A673 (cell line): ENCODE data around the gene BTLA. TPM values are rescaled to one million over a fixed set of nuclear protein-coding genes. Genes with fewer than 3 reads are reported as not detected.

Experiments
- BruUV-seq: library from RNA; stranded (reverse); fragments of 400-500 nt; replicated peaks from 2 replicates; lab custom pipeline; 2021; lab: Mats Ljungman, UMichigan
- CTCF ChIA-PET: fragments of 300-600 bp; sonication (Branson Sonifier 250); formaldehyde crosslinking; loops from one replicate; lab custom pipeline; 2022; ENCODE audit warnings: antibody characterized with exemption; lab: Charles Lee
- POLR2A ChIA-PET: fragments of 300-600 bp; sonication (Branson Sonifier 250); formaldehyde crosslinking; loops from one replicate; lab custom pipeline; 2022; ENCODE audit warnings: antibody characterized with exemption; ENCODE audit not compliant: low non-redundant PET; lab: Charles Lee
- DNase-seq: peaks from one replicate; pipeline ENCODE4 v3.0.0-alpha.2; 2015; ENCODE audit warnings: low spot score
- H3K27ac ChIP-seq: fragments of 200-600 bp; sonication (generic); 2 replicates; pipeline ENCODE4 v1.5.1; 2016; ENCODE audit warnings: mixed run types, low read depth, mild to moderate bottlenecking, mixed read lengths, antibody characterized with exemption, low read length; ENCODE audit not compliant: poor library complexity, severe bottlenecking
- H3K27me3 ChIP-seq: fragments of 200-600 bp; sonication (generic); replicated peaks from 2 replicates; pipeline ENCODE4 v1.6.1; 2017; ENCODE audit warnings: mixed run types, low read depth, mild to moderate bottlenecking, mixed read lengths, antibody characterized with exemption, low read length; ENCODE audit not compliant: insufficient read depth, poor library complexity
- H3K36me3 ChIP-seq: fragments of 200-600 bp; sonication (generic); 2 replicates; pipeline ENCODE4 v1.6.1; 2016; ENCODE audit warnings: mixed run types, mild to moderate bottlenecking, mixed read lengths, antibody characterized with exemption, low read length; ENCODE audit not compliant: insufficient read depth, poor library complexity, severe bottlenecking
- H3K4me1 ChIP-seq: fragments of 200-600 bp; sonication (generic); 2 replicates; pipeline ENCODE4 v1.6.1; 2017; ENCODE audit warnings: mixed run types, mild to moderate bottlenecking, mixed read lengths, antibody characterized with exemption, low read length; ENCODE audit not compliant: insufficient read depth, poor library complexity, severe bottlenecking
- H3K4me3 ChIP-seq: fragments of 200-600 bp; sonication (generic); 2 replicates; pipeline ENCODE4 v1.5.1; 2016; ENCODE audit warnings: low read depth, mixed run types, mild to moderate bottlenecking, mixed read lengths, low read length; ENCODE audit not compliant: poor library complexity, severe bottlenecking
- H3K9me3 ChIP-seq: fragments of 200-600 bp; sonication (generic); 2 replicates; pipeline ENCODE4 v1.6.1; 2016; ENCODE audit warnings: mixed run types, low read depth, mild to moderate bottlenecking, mixed read lengths, antibody characterized with exemption, low read length; ENCODE audit not compliant: poor library complexity, severe bottlenecking
- CTCF ChIP-seq: fragments of 300-800, 200-600 bp; sonication (generic); conservative IDR thresholded peaks from 2 replicates; pipeline ENCODE4 v1.5.1; 2017; ENCODE audit warnings: low read depth, mild to moderate bottlenecking, antibody characterized with exemption, low read length, moderate library complexity, mixed read lengths
- EZH2 ChIP-seq: fragments of 200-600 bp; sonication (generic); IDR thresholded peaks from 2 replicates; pipeline ENCODE4 v1.6.1; 2017; ENCODE audit warnings: borderline replicate concordance, low read depth, mild to moderate bottlenecking, mixed read lengths, antibody characterized with exemption, low read length; ENCODE audit not compliant: poor library complexity, severe bottlenecking
- intact Hi-C: fragments of 100-400 bp; cut with micrococcal nuclease; formaldehyde crosslinking; loops from one replicate; pipeline ENCODE4 v1.10.0; 2022; ENCODE audit not compliant: unreplicated experiment
- total RNA-seq: library from RNA; stranded (reverse); gene quantifications from 2 replicates; pipeline ENCODE4 v1.2.3, GENCODE V29; 2021

Gene BTLA
- total RNA-seq, 1 experiment from 2014 or later, result not detected

- no peak overlapping the region for H3K27ac ChIP-seq
- H3K9me3 ChIP-seq, result no peaks in the 10 kb centered on the region
- H3K36me3 ChIP-seq, result no peaks in the 10 kb centered on the region
- ChIA-PET POLR2A (no interaction called here), CTCF (no interaction called here)
- intact Hi-C loops, result no loop called here
- no peak overlapping the region for H3K4me3 ChIP-seq
- no peaks in the 10 kb centered on the region for H3K27me3 ChIP-seq
- no peaks in the 10 kb centered on the region for H3K4me1 ChIP-seq
- DNase-seq, result no peak
- no TSS peak for BruUV-seq
- TF ChIP-seq EZH2, result no peak
- no peak for TF ChIP-seq CTCF
These were observed 13.0 kb upstream of the BTLA start for GRCh38 chr3:112512320-112512719.

- no peaks in the 10 kb centered on the region for H3K4me1 ChIP-seq
- H3K9me3 ChIP-seq, result no peaks in the 10 kb centered on the region
- ChIA-PET POLR2A (no interaction called here), CTCF (no interaction called here)
- H3K4me3 ChIP-seq, result no peak overlapping the region
- DNase-seq, result no peak
- no peak for TF ChIP-seq CTCF
- TF ChIP-seq EZH2, result no peak
- no TSS peak for BruUV-seq
- H3K27me3 ChIP-seq, result no peaks in the 10 kb centered on the region
- no peak overlapping the region for H3K27ac ChIP-seq
- no peaks in the 10 kb centered on the region for H3K36me3 ChIP-seq
- intact Hi-C loops, result no loop called here
These were observed 9.6 kb upstream of the BTLA start for GRCh38 chr3:112508860-112509259.

- intact Hi-C loops, result no loop called here
- BruUV-seq, result no TSS peak
- Histone ChIP-seq H3K27ac (no peak overlapping the region), H3K9me3 (no peaks in the 10 kb centered on the region), H3K4me3 (no peak overlapping the region), H3K4me1 (no peaks in the 10 kb centered on the region), H3K36me3 (no peaks in the 10 kb centered on the region), H3K27me3 (no peaks in the 10 kb centered on the region)
- ChIA-PET CTCF (no interaction called here), POLR2A (no interaction called here)
- no peak for TF ChIP-seq CTCF
- TF ChIP-seq EZH2, result no peak
- no peak for DNase-seq
These were observed 9.0 kb upstream of the BTLA start for GRCh38 chr3:112508261-112508660.
